Measurements from ENCODE around the gene ABCA8. TPM values are rescaled to one million over a fixed set of nuclear protein-coding genes. Genes with fewer than 3 reads are reported as not detected.

Gene ABCA8
- total and polyA plus RNA-seq, 2 experiments from 2014 or later: not detected

- H3K79me2 ChIP-seq (replicated peaks; ENCODE audit: insufficient read depth): no peaks in the 10 kb centered on the region
- no peaks in the 10 kb centered on the region for H4K20me1 ChIP-seq (replicated peaks; ENCODE audit: insufficient read depth)
- Mint-ChIP-seq H3K4me3 (no peak overlapping the region), H3K27me3 (ENCODE audit: insufficient read depth, low read depth, poor library complexity) (peaks cover 1% of the 10 kb centered on the region), H3K27ac (no peak overlapping the region), H3K9me3 (no peaks in the 10 kb centered on the region), H3K36me3 (ENCODE audit: low read depth) (no peaks in the 10 kb centered on the region), H3K4me1 (no peaks in the 10 kb centered on the region)
- DNase-seq (ENCODE audit: low spot score) (no peak), ATAC-seq (no peak)
- no peak overlapping the region for H2AFZ ChIP-seq
- no peaks in the 10 kb centered on the region for H3K27me3 ChIP-seq (ENCODE audit: insufficient read depth)
- no peak overlapping the region for H3K27ac ChIP-seq (ENCODE audit: low read depth)
- 0 out of 2 replicates have a peak, but pooled peaks cover 11% of the 10 kb centered on the region for H3K9me2 ChIP-seq (ENCODE audit: insufficient read depth)
- H3F3A ChIP-seq (replicated peaks; ENCODE audit: low read depth): no peaks in the 10 kb centered on the region
- no peak for TF ChIP-seq ETS1 (IDR thresholded peaks at IDR 0.05)
- no peak for TF ChIP-seq REST (IDR thresholded peaks at IDR 0.05; ENCODE audit: unreplicated experiment)
- no peak for TF ChIP-seq NANOG (IDR thresholded peaks at IDR 0.05; ENCODE audit: borderline replicate concordance)
- no peak for TF ChIP-seq STAT1 (IDR thresholded peaks at IDR 0.05; ENCODE audit: unreplicated experiment)
- TF ChIP-seq EZH2 (IDR thresholded peaks at IDR 0.05; ENCODE audit: low read depth, unreplicated experiment): no peak
- no peak for TF ChIP-seq ZNF331 (CRISPR knock-in tag; IDR thresholded peaks at IDR 0.05; ENCODE audit: low read depth)
- no peak for TF ChIP-seq ZNF462 (CRISPR knock-in tag; IDR thresholded peaks at IDR 0.05)
- TF ChIP-seq CREB1 (CRISPR knock-in tag; IDR thresholded peaks at IDR 0.05; ENCODE audit: low read depth): no peak
- TF ChIP-seq POLR2AphosphoS5 (IDR thresholded peaks at IDR 0.05; ENCODE audit: low read depth): no peak
- TF ChIP-seq EZH2phosphoT487 (IDR thresholded peaks at IDR 0.05; ENCODE audit: unreplicated experiment): no peak
- no peak for TF ChIP-seq CTCF (conservative IDR thresholded peaks at IDR 0.05; ENCODE audit: low read depth in 2 of 2)
- no peak for TF ChIP-seq JUNB (IDR thresholded peaks at IDR 0.05; ENCODE audit: unreplicated experiment)
- no peak for TF ChIP-seq ZNF114 (CRISPR knock-in tag; IDR thresholded peaks at IDR 0.05)
- no peak overlapping the region for H3K4me2 ChIP-seq
- H3K4me3 ChIP-seq: no peak overlapping the region
- no peaks in the 10 kb centered on the region for H3K4me1 ChIP-seq (ENCODE audit: insufficient read depth)
- no peaks in the 10 kb centered on the region for H3K36me3 ChIP-seq (ENCODE audit: insufficient read depth)
Observed at GRCh38 chr17:68835071-68835470, 120.1 kb downstream of the ABCA8 start.

Data from GM23338 (cell line).